ENCODE data around the gene CHST10.
"Not testable (repeated sequence)": the region's sequence is repeated elsewhere in the genome, so short reads cannot be mapped to it uniquely, and the experiment has no call there.

Gene CHST10

GRCh38 chr2:100394111-100394641 lies 23.3 kb downstream of the CHST10 start:
- DNase-seq (ENCODE audit: low read depth in 1 of 2, low spot score in 1 of 2) = no peak

GRCh38 chr2:100393362-100393761 lies 24.1 kb downstream of the CHST10 start:
- DNase-seq (ENCODE audit: low read depth in 1 of 2, low spot score in 1 of 2) = no peak

GRCh38 chr2:100392715-100393114 lies 24.8 kb downstream of the CHST10 start:
- no peak for DNase-seq (ENCODE audit: low read depth in 1 of 2, low spot score in 1 of 2)

GRCh38 chr2:100391735-100392515 lies 25.5 kb downstream of the CHST10 start:
- no peak for DNase-seq (ENCODE audit: low read depth in 1 of 2, low spot score in 1 of 2)

- no peak for DNase-seq (ENCODE audit: low read depth in 1 of 2, low spot score in 1 of 2)
Observed at GRCh38 chr2:100390001-100390940, 27.2 kb downstream of the CHST10 start.

GRCh38 chr2:100388703-100389102 lies 28.8 kb downstream of the CHST10 start:
- DNase-seq (ENCODE audit: low read depth in 1 of 2, low spot score in 1 of 2) = no peak

GRCh38 chr2:100383954-100384353 lies 33.5 kb downstream of the CHST10 start:
- no peak for DNase-seq (ENCODE audit: low read depth in 1 of 2, low spot score in 1 of 2)

GRCh38 chr2:100383306-100383705 lies 34.2 kb downstream of the CHST10 start:
- DNase-seq (ENCODE audit: low read depth in 1 of 2, low spot score in 1 of 2) = no peak

GRCh38 chr2:100381240-100381639 lies 36.2 kb downstream of the CHST10 start:
- peak; percentile 31 to 38 for DNase-seq (ENCODE audit: low read depth in 1 of 2, low spot score in 1 of 2)

- DNase-seq (ENCODE audit: low read depth in 1 of 2, low spot score in 1 of 2) = no peak
Observed at GRCh38 chr2:100380681-100381080, 36.8 kb downstream of the CHST10 start.

- DNase-seq (ENCODE audit: low read depth in 1 of 2, low spot score in 1 of 2) = no peak
Observed at GRCh38 chr2:100376836-100377235, 40.6 kb downstream of the CHST10 start.

GRCh38 chr2:100367163-100367562 lies 50.3 kb downstream of the CHST10 start:
- no peak for DNase-seq (ENCODE audit: low read depth in 1 of 2, low spot score in 1 of 2)

- DNase-seq (ENCODE audit: low read depth in 1 of 2, low spot score in 1 of 2) = no peak
Observed at GRCh38 chr2:100365434-100365833, 52.0 kb downstream of the CHST10 start.

- not testable (repeated sequence) for DNase-seq (ENCODE audit: low read depth in 1 of 2, low spot score in 1 of 2)
Observed at GRCh38 chr2:100362269-100362668, 55.2 kb downstream of the CHST10 start.

GRCh38 chr2:100359576-100359975 lies 57.9 kb downstream of the CHST10 start:
- DNase-seq (ENCODE audit: low read depth in 1 of 2, low spot score in 1 of 2) = no peak

GRCh38 chr2:100358554-100358953 lies 58.9 kb downstream of the CHST10 start:
- DNase-seq (ENCODE audit: low read depth in 1 of 2, low spot score in 1 of 2) = no peak

- DNase-seq (ENCODE audit: low read depth in 1 of 2, low spot score in 1 of 2) = no peak
Observed at GRCh38 chr2:100352521-100352920, 64.9 kb downstream of the CHST10 start.

GRCh38 chr2:100350661-100351185 lies 66.7 kb downstream of the CHST10 start:
- no peak for DNase-seq (ENCODE audit: low read depth in 1 of 2, low spot score in 1 of 2)

GRCh38 chr2:100345144-100345543 lies 72.3 kb downstream of the CHST10 start:
- DNase-seq (ENCODE audit: low read depth in 1 of 2, low spot score in 1 of 2) = not testable (repeated sequence)

GRCh38 chr2:100344433-100344832 lies 73.0 kb downstream of the CHST10 start:
- no peak for DNase-seq (ENCODE audit: low read depth in 1 of 2, low spot score in 1 of 2)

- DNase-seq (ENCODE audit: low read depth in 1 of 2, low spot score in 1 of 2) = not testable (repeated sequence)
Observed at GRCh38 chr2:100342466-100342865, 75.0 kb downstream of the CHST10 start.
